HepG2 (cell line): Measurements from ENCODE around the gene RBM34. TPM values are rescaled to one million over a fixed set of nuclear protein-coding genes. Genes with fewer than 3 reads are reported as not detected.

Experiments
- ATAC-seq: fragments of 200-7000 bp; cut with Tn5 transposase; 3 replicates; pipeline ENCODE4 v1.9.1; 2020; ENCODE audit warnings: mild to moderate bottlenecking, moderate library complexity
- BruUV-seq: library from RNA; stranded (reverse); fragments of 400-500 nt; replicated peaks from 2 replicates; lab custom pipeline; 2021; lab: Mats Ljungman, UMichigan
- CTCF ChIA-PET: fragments of 300-600 bp; formaldehyde crosslinking; extraction: SDS; loops from one replicate; lab custom pipeline; 2021; ENCODE audit warnings: low total read pairs, inconsistent platforms, low intra/inter-chr PET ratio; lab: Yijun Ruan, JAX
- POLR2A ChIA-PET: fragments of 350-600 bp; sonication (Branson Sonifier 250); formaldehyde crosslinking; loops from one replicate; lab custom pipeline; 2020; ENCODE audit warnings: antibody characterized with exemption, inconsistent platforms; lab: Yijun Ruan, JAX
- DNase-seq: peaks from one replicate; pipeline ENCODE4 v3.0.0-alpha.2; 2015; ENCODE audit warnings: low spot score
- FAIRE-seq: peaks from 3 replicates; lab custom pipeline; 2011; peaks lifted over from hg19 to GRCh38; lab: Jason Lieb, UNC
- H2AFZ ChIP-seq: one replicate; pipeline ENCODE4 v1.6.1; 2011; ENCODE audit warnings: low read length, inconsistent platforms
- H3K27ac ChIP-seq: fragments of 300-600 bp; 3 replicates; pipeline ENCODE4 v1.8.0; 2011; ENCODE audit warnings: mixed run types, mild to moderate bottlenecking, mixed read lengths, low read length, inconsistent platforms; ENCODE audit not compliant: insufficient read depth; ENCODE audit errors: extremely low read length
- H3K27me3 ChIP-seq, 2 experiments: fragments of 200-600 bp in 1 of 2; 2 replicates in 1 of 2; 3 replicates in 1 of 2; pipeline versions ENCODE4 v1.6.0 to v1.8.0; 2011; ENCODE audit warnings: low read length in 2 of 2, mild to moderate bottlenecking in 2 of 2, moderate library complexity in 2 of 2, inconsistent platforms in 1 of 2; ENCODE audit not compliant: insufficient read depth in 2 of 2, control insufficient read depth in 1 of 2
- H3K36me3 ChIP-seq, 2 experiments: fragments of 200-600 bp in 1 of 2; replicated peaks in 1 of 2; 2 replicates in 1 of 2; 3 replicates in 1 of 2; pipeline versions ENCODE4 v1.5.1 to v1.8.0; 2011; ENCODE audit warnings: low read length in 2 of 2, inconsistent platforms in 1 of 2; ENCODE audit not compliant: insufficient read depth in 2 of 2, control insufficient read depth in 1 of 2
- H3K4me1 ChIP-seq: 2 replicates; pipeline ENCODE4 v1.5.1; 2012; ENCODE audit warnings: low read length, inconsistent platforms; ENCODE audit not compliant: insufficient read depth
- H3K4me2 ChIP-seq: 2 replicates; pipeline ENCODE4 v1.6.0; 2011; ENCODE audit warnings: low read depth, low read length, inconsistent platforms
- H3K4me3 ChIP-seq, 3 experiments: fragments of 200-600 bp in 1 of 3; sonication (generic), shearing (Covaris generic) in 1 of 3; replicated peaks in 1 of 3; 2 replicates each; pipeline ENCODE4 v1.5.1; 2011 to 2016; ENCODE audit warnings: low read length in 3 of 3, inconsistent platforms in 2 of 3, low read depth in 2 of 3, mild to moderate bottlenecking in 2 of 3, control low read depth in 1 of 3, mixed read lengths in 1 of 3; ENCODE audit not compliant: insufficient read depth in 1 of 3
- H3K79me2 ChIP-seq: one replicate; pipeline ENCODE4 v1.6.1; 2011; ENCODE audit warnings: low read length, inconsistent platforms; ENCODE audit not compliant: insufficient read depth
- H3K9ac ChIP-seq: 2 replicates; pipeline ENCODE4 v1.6.0; 2011; ENCODE audit warnings: mild to moderate bottlenecking, low read depth, low read length, inconsistent platforms; ENCODE audit not compliant: insufficient read depth
- H3K9me3 ChIP-seq: 2 replicates; pipeline ENCODE4 v1.5.1; 2012; ENCODE audit warnings: mild to moderate bottlenecking, low read length
- H4K20me1 ChIP-seq: 2 replicates; pipeline ENCODE4 v1.6.0; 2011; ENCODE audit warnings: inconsistent platforms, mild to moderate bottlenecking, low read length, moderate library complexity; ENCODE audit not compliant: insufficient read depth
- AKAP8 ChIP-seq: sonication (generic); formaldehyde crosslinking; IDR thresholded peaks from 2 replicates; pipeline ENCODE4 v1.5.1; 2020; ENCODE audit warnings: mild to moderate bottlenecking, missing genetic modification reagents
- CHD2 ChIP-seq: IDR thresholded peaks from 2 replicates; pipeline ENCODE4 v1.6.1; 2011; ENCODE audit warnings: low read depth, low read length, improper control_type of control experiment
- HES4 ChIP-seq: sonication (generic); formaldehyde crosslinking; IDR thresholded peaks from 2 replicates; pipeline ENCODE4 v1.9.0; 2021; ENCODE audit warnings: mild to moderate bottlenecking, missing genetic modification reagents, borderline replicate concordance
- PHF8 ChIP-seq: sonication (generic); formaldehyde crosslinking; IDR thresholded peaks from 2 replicates; pipeline ENCODE4 v1.5.0; 2020; ENCODE audit warnings: missing genetic modification reagents
- SKI ChIP-seq: fragments of 450-650 bp; IDR thresholded peaks from one replicate; pipeline ENCODE4 v1.6.1; 2018; ENCODE audit warnings: mild to moderate bottlenecking; ENCODE audit not compliant: partially characterized antibody
- SMARCC2 ChIP-seq: fragments of 450-650 bp; IDR thresholded peaks from 2 replicates; pipeline ENCODE4 v1.6.1; 2017; ENCODE audit warnings: antibody characterized with exemption, mild to moderate bottlenecking
- ZNF7 ChIP-seq: IDR thresholded peaks from 2 replicates; pipeline ENCODE4 v1.6.1; 2016; ENCODE audit warnings: missing biosample characterization, missing genetic modification reagents
- ZNF776 ChIP-seq: sonication (generic); formaldehyde crosslinking; IDR thresholded peaks from 2 replicates; pipeline ENCODE4 v1.4.0; 2020; ENCODE audit warnings: mild to moderate bottlenecking, missing genetic modification reagents
- WGBS: methylation state at CpG from one replicate; pipeline ENCODE4 v1.1.6; 2017; ENCODE audit warnings: low lambda C conversion rate; 5-methylcytosine and 5-hydroxymethylcytosine counted together
- in situ Hi-C: cut with HindIII; loops from 2 replicates; pipeline ENCODE4 v1.10.0; 2017; ENCODE audit warnings: low pct_unique_long_range_greater_than_20kb; ENCODE audit not compliant: extremely low pct_ligation_motif_present
- intact Hi-C: fragments of 100-400 bp; cut with micrococcal nuclease; formaldehyde crosslinking; loops from one replicate; pipeline ENCODE4 v1.10.0; 2022; ENCODE audit not compliant: unreplicated experiment
- polyA plus RNA-seq, 8 experiments: library from polyadenylated mRNA; depleted of rRNA in 3 of 8; stranded (reverse) in 7 of 8; unstranded in 1 of 8; fragments of >200 nt; fragmentation: Illumina TruSeq in 4 of 8; extraction: Trizol in 4 of 8; gene quantifications; 2 replicates each; pipeline versions ENCODE4 v1.2.1 to v1.2.3, GENCODE V29; 2011 to 2016; ENCODE audit warnings: low read depth in 4 of 8, missing spikeins in 1 of 8, mixed read lengths in 1 of 8; ENCODE audit not compliant: insufficient read depth in 1 of 8
- total RNA-seq, 5 experiments: library from RNA; depleted of rRNA; stranded (reverse); fragments of >200 nt; fragmentation: Illumina TruSeq; extraction: Trizol; gene quantifications; 2 replicates each; pipeline ENCODE4 v1.2.3, GENCODE V29; 2016; ENCODE audit warnings: low read depth in 1 of 5
- TF ChIP-seq, protein P1 (sequence below): sonication (generic); formaldehyde crosslinking; IDR thresholded peaks from 2 replicates; pipeline ENCODE4 v1.5.1; 2020; ENCODE audit warnings: mild to moderate bottlenecking, missing genetic modification reagents, borderline replicate concordance
- TF ChIP-seq, protein P2 (sequence below): sonication (generic); formaldehyde crosslinking; IDR thresholded peaks from 2 replicates; pipeline ENCODE4 v1.5.1; 2020; ENCODE audit warnings: mild to moderate bottlenecking, missing genetic modification reagents, borderline replicate concordance

Gene RBM34
- total and polyA plus RNA-seq, 2 of the 13 experiments (the other 11 are each of a cell fraction or from before 2014, with no cell fraction given): 34.7 to 73.0 TPM

DNA sequence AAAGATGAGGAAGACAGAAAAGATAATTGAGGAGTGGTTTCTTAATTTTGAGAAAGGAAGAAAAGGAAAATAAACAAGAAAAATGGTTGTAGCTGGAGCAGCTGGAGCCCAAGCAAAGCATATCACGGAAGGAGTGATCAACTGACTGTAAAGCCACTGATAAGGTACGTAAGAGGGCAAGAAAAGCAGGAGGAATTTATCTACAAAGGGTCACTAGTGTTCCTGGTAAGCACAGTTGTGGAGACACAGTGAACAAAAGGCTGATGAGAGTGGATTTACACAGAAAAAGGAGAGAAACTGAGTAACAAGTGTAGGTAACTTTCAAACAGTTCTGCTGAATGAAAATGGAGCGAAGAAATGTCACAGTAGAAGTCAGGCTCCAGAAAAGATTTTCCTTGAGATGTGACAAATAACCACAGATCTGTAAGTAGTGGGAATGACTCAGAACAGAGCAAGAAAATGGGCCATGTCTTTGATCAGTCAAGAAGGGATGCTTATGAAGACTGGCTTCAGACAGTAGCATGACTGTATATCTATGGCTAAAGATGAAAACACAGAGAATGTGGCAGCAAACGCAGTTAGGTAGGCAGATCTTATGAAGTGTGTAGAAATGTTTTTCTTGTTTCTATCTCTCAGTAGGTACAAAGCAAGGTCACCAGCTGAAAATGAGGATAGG, 45.6 kb upstream of the RBM34 start (continued):
- TF ChIP-seq, protein P1, sequence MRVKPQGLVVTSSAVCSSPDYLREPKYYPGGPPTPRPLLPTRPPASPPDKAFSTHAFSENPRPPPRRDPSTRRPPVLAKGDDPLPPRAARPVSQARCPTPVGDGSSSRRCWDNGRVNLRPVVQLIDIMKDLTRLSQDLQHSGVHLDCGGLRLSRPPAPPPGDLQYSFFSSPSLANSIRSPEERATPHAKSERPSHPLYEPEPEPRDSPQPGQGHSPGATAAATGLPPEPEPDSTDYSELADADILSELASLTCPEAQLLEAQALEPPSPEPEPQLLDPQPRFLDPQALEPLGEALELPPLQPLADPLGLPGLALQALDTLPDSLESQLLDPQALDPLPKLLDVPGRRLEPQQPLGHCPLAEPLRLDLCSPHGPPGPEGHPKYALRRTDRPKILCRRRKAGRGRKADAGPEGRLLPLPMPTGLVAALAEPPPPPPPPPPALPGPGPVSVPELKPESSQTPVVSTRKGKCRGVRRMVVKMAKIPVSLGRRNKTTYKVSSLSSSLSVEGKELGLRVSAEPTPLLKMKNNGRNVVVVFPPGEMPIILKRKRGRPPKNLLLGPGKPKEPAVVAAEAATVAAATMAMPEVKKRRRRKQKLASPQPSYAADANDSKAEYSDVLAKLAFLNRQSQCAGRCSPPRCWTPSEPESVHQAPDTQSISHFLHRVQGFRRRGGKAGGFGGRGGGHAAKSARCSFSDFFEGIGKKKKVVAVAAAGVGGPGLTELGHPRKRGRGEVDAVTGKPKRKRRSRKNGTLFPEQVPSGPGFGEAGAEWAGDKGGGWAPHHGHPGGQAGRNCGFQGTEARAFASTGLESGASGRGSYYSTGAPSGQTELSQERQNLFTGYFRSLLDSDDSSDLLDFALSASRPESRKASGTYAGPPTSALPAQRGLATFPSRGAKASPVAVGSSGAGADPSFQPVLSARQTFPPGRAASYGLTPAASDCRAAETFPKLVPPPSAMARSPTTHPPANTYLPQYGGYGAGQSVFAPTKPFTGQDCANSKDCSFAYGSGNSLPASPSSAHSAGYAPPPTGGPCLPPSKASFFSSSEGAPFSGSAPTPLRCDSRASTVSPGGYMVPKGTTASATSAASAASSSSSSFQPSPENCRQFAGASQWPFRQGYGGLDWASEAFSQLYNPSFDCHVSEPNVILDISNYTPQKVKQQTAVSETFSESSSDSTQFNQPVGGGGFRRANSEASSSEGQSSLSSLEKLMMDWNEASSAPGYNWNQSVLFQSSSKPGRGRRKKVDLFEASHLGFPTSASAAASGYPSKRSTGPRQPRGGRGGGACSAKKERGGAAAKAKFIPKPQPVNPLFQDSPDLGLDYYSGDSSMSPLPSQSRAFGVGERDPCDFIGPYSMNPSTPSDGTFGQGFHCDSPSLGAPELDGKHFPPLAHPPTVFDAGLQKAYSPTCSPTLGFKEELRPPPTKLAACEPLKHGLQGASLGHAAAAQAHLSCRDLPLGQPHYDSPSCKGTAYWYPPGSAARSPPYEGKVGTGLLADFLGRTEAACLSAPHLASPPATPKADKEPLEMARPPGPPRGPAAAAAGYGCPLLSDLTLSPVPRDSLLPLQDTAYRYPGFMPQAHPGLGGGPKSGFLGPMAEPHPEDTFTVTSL: no peak
- no peak for TF ChIP-seq CHD2
- TF ChIP-seq SMARCC2: no peak
- no peak for TF ChIP-seq HES4 (CRISPR knock-in tag)
- TF ChIP-seq PHF8 (CRISPR knock-in tag): no peak

DNA sequence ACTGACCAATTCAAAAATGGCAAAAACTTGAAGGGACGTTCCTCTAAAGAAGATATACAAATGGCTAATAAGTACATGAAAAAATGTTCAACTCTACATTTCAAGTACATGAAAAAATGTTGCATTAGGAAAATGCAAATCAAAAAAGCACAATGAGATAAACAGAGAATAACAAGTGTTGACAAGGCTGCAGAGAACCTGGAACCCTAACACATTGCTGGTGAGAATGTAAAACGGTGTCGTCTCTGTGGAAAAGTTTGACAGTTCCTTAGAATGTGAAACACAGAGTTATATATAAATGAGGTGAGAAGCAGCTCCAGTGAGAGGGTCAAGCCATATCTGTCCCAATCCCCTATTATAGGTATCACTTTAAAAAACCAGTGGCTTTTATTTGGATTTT, 44.6 kb upstream of the RBM34 start:
- Histone ChIP-seq H3K27ac (no peak overlapping the region), H3K4me1 (no peaks in the 10 kb centered on the region), H3K79me2 (no peaks in the 10 kb centered on the region), H2AFZ (no peak overlapping the region), H4K20me1 (no peaks in the 10 kb centered on the region), H3K9me3 (no peaks in the 10 kb centered on the region), H3K27me3 (no peaks in the 10 kb centered on the region), H3K36me3 (peaks cover 0 to 12% of the 10 kb centered on the region in 2 experiments; a peak in 2 of 5 replicates), H3K9ac (no peak overlapping the region), H3K4me3 (no peak overlapping the region), H3K4me2 (no peak overlapping the region)
- ChIA-PET CTCF (no interaction called here), POLR2A (interaction anchor here (1.0 kb wide), 1 partner anchor 123 kb away, joined by 3 read pairs; the partner anchor contains the start of gene GGPS1)
- DNase-seq (no peak), ATAC-seq (no peak), FAIRE-seq (no peak)
- WGBS: 97% methylated on average over 3 of the region's 3 CpGs
- BruUV-seq: no TSS peak
- intact Hi-C loops (no loop called here), in situ Hi-C loops (no loop called here)
- TF ChIP-seq ZNF776 (no peak), AKAP8 (CRISPR knock-in tag) (no peak), SKI (no peak), ZNF7 (CRISPR knock-in tag) (peak; percentile 98)
- TF ChIP-seq, protein P2, sequence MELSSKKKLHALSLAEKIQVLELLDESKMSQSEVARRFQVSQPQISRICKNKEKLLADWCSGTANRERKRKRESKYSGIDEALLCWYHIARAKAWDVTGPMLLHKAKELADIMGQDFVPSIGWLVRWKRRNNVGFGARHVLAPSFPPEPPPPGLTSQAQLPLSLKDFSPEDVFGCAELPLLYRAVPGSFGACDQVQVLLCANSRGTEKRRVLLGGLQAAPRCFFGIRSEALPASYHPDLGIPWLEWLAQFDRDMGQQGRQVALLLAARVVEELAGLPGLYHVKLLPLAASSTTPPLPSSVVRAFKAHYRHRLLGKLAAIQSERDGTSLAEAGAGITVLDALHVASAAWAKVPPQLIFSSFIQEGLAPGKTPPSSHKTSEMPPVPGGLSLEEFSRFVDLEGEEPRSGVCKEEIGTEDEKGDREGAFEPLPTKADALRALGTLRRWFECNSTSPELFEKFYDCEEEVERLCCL (CRISPR knock-in tag): no peak
